22Rv1 (cell line): ENCODE results near the gene ADAMTS2.

ENCODE experiments used
- CTCF ChIP-seq: fragments of 450-650 bp; IDR thresholded peaks from 2 replicates; pipeline ENCODE4 v1.5.1; 2017; ENCODE audit warnings: mild to moderate bottlenecking
- ZFX ChIP-seq: fragments of 450-650 bp; IDR thresholded peaks from 2 replicates; pipeline ENCODE4 v1.6.1; 2017; ENCODE audit warnings: antibody characterized with exemption, borderline replicate concordance

GRCh38 chr5:179139936-179140235 is 205.4 kb downstream of the ADAMTS2 start:
- TF ChIP-seq CTCF (no peak), ZFX (no peak)
